ENCODE measurements around the gene BTC.

GRCh38 chr4:74772106-74772505 is 22.2 kb downstream of the BTC start:
- TF ChIP-seq, protein P1, sequence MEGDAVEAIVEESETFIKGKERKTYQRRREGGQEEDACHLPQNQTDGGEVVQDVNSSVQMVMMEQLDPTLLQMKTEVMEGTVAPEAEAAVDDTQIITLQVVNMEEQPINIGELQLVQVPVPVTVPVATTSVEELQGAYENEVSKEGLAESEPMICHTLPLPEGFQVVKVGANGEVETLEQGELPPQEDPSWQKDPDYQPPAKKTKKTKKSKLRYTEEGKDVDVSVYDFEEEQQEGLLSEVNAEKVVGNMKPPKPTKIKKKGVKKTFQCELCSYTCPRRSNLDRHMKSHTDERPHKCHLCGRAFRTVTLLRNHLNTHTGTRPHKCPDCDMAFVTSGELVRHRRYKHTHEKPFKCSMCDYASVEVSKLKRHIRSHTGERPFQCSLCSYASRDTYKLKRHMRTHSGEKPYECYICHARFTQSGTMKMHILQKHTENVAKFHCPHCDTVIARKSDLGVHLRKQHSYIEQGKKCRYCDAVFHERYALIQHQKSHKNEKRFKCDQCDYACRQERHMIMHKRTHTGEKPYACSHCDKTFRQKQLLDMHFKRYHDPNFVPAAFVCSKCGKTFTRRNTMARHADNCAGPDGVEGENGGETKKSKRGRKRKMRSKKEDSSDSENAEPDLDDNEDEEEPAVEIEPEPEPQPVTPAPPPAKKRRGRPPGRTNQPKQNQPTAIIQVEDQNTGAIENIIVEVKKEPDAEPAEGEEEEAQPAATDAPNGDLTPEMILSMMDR (IDR thresholded peaks at IDR 0.05; ENCODE audit: insufficient read depth, low read depth, low read length) = no peak
- no peak for TF ChIP-seq EZH2 (IDR thresholded peaks at IDR 0.05; ENCODE audit: insufficient read depth, low read length)

All from astrocyte (in vitro differentiated cells and primary cell).